HG03196 (cell line): ENCODE measurements around the gene GLRX.

Experiments used
- ATAC-seq: cut with Tn5 transposase; IDR thresholded peaks from one replicate; pipeline ENCODE4 v1.9.1; 2021; ENCODE audit not compliant: unreplicated experiment

GLRX gene

GRCh38 chr5:95784514-95785302, 37.8 kb downstream of the GLRX start:
- ATAC-seq = no peak

GRCh38 chr5:95783661-95784060, 38.9 kb downstream of the GLRX start:
- no peak for ATAC-seq

- ATAC-seq = no peak
Observed at GRCh38 chr5:95782181-95782580, 40.3 kb downstream of the GLRX start.

- ATAC-seq = peak; percentile 89
Observed at GRCh38 chr5:95781101-95781583, 41.4 kb downstream of the GLRX start.

GRCh38 chr5:95780597-95780996, 41.9 kb downstream of the GLRX start:
- no peak for ATAC-seq

GRCh38 chr5:95779611-95780010, 42.9 kb downstream of the GLRX start:
- no peak for ATAC-seq

- ATAC-seq = no peak
Observed at GRCh38 chr5:95778713-95779436, 43.7 kb downstream of the GLRX start.

GRCh38 chr5:95777441-95777840, 45.1 kb downstream of the GLRX start:
- no peak for ATAC-seq

GRCh38 chr5:95773335-95774059, 49.0 kb downstream of the GLRX start:
- no peak for ATAC-seq

GRCh38 chr5:95771892-95772291, 50.6 kb downstream of the GLRX start:
- no peak for ATAC-seq

- no peak for ATAC-seq
Observed at GRCh38 chr5:95770830-95771708, 51.5 kb downstream of the GLRX start.

GRCh38 chr5:95768731-95769130, 53.8 kb downstream of the GLRX start:
- ATAC-seq = no peak

- ATAC-seq = no peak
Observed at GRCh38 chr5:95763941-95764340, 58.6 kb downstream of the GLRX start.
